Mesendoderm (in vitro differentiated cells): ENCODE results near the gene FANCD2.
"Not testable (repeated sequence)": the region's sequence is repeated elsewhere in the genome, so short reads cannot be mapped to it uniquely, and the experiment has no call there.

Source experiments
- DNase-seq: peaks from one replicate; pipeline ENCODE4 v3.0.0; 2013
- H2AK5ac ChIP-seq: 2 replicates; pipeline ENCODE4 v1.6.1; 2013; ENCODE audit warnings: low read length, inconsistent platforms
- H2BK120ac ChIP-seq: 2 replicates; pipeline ENCODE4 v1.6.1; 2013; ENCODE audit warnings: low read depth, mild to moderate bottlenecking, low read length, moderate library complexity, mixed read lengths
- H2BK15ac ChIP-seq: replicated peaks from 2 replicates; pipeline ENCODE4 v1.6.1; 2013; ENCODE audit warnings: low read depth, mild to moderate bottlenecking, moderate library complexity
- H2BK5ac ChIP-seq: 2 replicates; pipeline ENCODE4 v1.6.1; 2013; ENCODE audit warnings: low read length, inconsistent platforms
- H3K18ac ChIP-seq: 2 replicates; pipeline ENCODE4 v1.6.1; 2013; ENCODE audit warnings: mild to moderate bottlenecking, low read length, mixed read lengths
- H3K23ac ChIP-seq: one replicate; pipeline ENCODE4 v1.6.1; 2013; ENCODE audit warnings: low read length
- H3K27ac ChIP-seq: 2 replicates; pipeline ENCODE4 v1.5.1; 2013; ENCODE audit warnings: low read depth, mild to moderate bottlenecking, inconsistent platforms, low read length, moderate library complexity
- H3K27me3 ChIP-seq: 2 replicates; pipeline ENCODE4 v1.6.1; 2013; ENCODE audit warnings: low read length, control low read depth, mild to moderate bottlenecking, inconsistent platforms; ENCODE audit not compliant: insufficient read depth, poor library complexity
- H3K36me3 ChIP-seq: 2 replicates; pipeline ENCODE4 v1.6.1; 2013; ENCODE audit warnings: low read length, inconsistent platforms; ENCODE audit not compliant: control insufficient read depth, insufficient read depth
- H3K4ac ChIP-seq: one replicate; pipeline ENCODE4 v1.6.1; 2013; ENCODE audit warnings: low read depth, mild to moderate bottlenecking, low read length, moderate library complexity
- H3K4me1 ChIP-seq: 2 replicates; pipeline ENCODE4 v1.6.1; 2013; ENCODE audit warnings: low read depth, low read length, inconsistent platforms; ENCODE audit not compliant: control insufficient read depth
- H3K4me2 ChIP-seq: 2 replicates; pipeline ENCODE4 v1.6.1; 2013; ENCODE audit warnings: low read length
- H3K4me3 ChIP-seq: 2 replicates; pipeline ENCODE4 v1.5.1; 2013; ENCODE audit warnings: mild to moderate bottlenecking, low read length
- H3K56ac ChIP-seq: one replicate; pipeline ENCODE4 v1.6.1; 2013; ENCODE audit warnings: low read length
- H3K79me1 ChIP-seq: 2 replicates; pipeline ENCODE4 v1.6.1; 2013; ENCODE audit warnings: low read length, inconsistent platforms
- H3K79me2 ChIP-seq: 2 replicates; pipeline ENCODE4 v1.6.1; 2013; ENCODE audit warnings: mild to moderate bottlenecking, low read length; ENCODE audit not compliant: control insufficient read depth, insufficient read depth
- H3K9ac ChIP-seq: 2 replicates; pipeline ENCODE4 v1.6.1; 2013; ENCODE audit warnings: low read length, inconsistent platforms
- H4K5ac ChIP-seq: one replicate; pipeline ENCODE4 v1.6.1; 2013; ENCODE audit warnings: low read length
- H4K8ac ChIP-seq: one replicate; pipeline ENCODE4 v1.6.1; 2013; ENCODE audit warnings: low read depth, mild to moderate bottlenecking, control low read depth, low read length, moderate library complexity
- WGBS: extraction: QIAGEN DNeasy Blood & Tissue Kit; methylation state at CpG from one replicate; pipeline ENCODE4 v1.1.7; 2013; ENCODE audit warnings: low lambda C conversion rate, missing lambda C conversion rate; ENCODE audit not compliant: insufficient coverage; ENCODE audit errors: extremely low coverage; 5-methylcytosine and 5-hydroxymethylcytosine counted together

Gene FANCD2

GRCh38 chr3:10006048-10006761 lies 20.0 kb upstream of the FANCD2 start:
- no CpG with 5 or more reads among the region's 10 CpGs for WGBS

DNA sequence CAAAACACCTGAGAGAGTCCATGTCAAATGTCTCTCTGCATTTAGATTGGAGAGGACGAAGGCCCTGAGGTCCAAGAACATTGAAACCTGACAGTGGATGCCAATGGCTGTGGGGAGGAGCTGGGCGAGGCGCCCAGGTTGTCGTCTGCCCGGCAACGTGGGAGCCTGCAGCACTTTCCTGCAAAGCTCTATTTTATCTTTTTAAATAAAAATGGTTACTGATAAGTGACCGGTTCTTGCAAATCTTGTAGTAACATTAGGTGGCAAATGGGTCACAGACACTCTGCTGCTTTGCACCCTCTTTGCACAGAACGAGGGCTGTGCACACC lies 19.5 kb upstream of the FANCD2 start:
- Histone ChIP-seq H2BK120ac (no peak overlapping the region), H3K4ac (no peak overlapping the region), H3K79me2 (no peaks in the 10 kb centered on the region), H3K27ac (no peak overlapping the region), H4K8ac (no peak overlapping the region), H4K5ac (no peak overlapping the region), H3K4me2 (no peak overlapping the region), H3K27me3 (no peaks in the 10 kb centered on the region), H3K9ac (no peak overlapping the region), H2AK5ac (no peak overlapping the region), H3K56ac (no peak overlapping the region), H3K4me1 (peaks cover 2% of the 10 kb centered on the region), H2BK15ac (no peak overlapping the region), H3K18ac (no peak overlapping the region), H3K36me3 (peaks cover 2% of the 10 kb centered on the region), H2BK5ac (no peak overlapping the region), H3K4me3 (no peak overlapping the region), H3K79me1 (no peaks in the 10 kb centered on the region), H3K23ac (no peak overlapping the region)
- WGBS, result no CpG with 5 or more reads among the region's 8 CpGs
- DNase-seq, result no peak

More at GRCh38 chr3:10006048-10006761, 20.0 kb upstream of the FANCD2 start:
- Histone ChIP-seq H3K4ac (no peak overlapping the region), H3K36me3 (peaks cover 2% of the 10 kb centered on the region), H4K8ac (no peak overlapping the region), H3K4me2 (no peak overlapping the region), H3K4me1 (peaks cover 2% of the 10 kb centered on the region), H3K27me3 (no peaks in the 10 kb centered on the region), H4K5ac (no peak overlapping the region), H2BK15ac (no peak overlapping the region), H3K23ac (no peak overlapping the region), H2BK5ac (no peak overlapping the region), H2BK120ac (no peak overlapping the region), H3K56ac (no peak overlapping the region), H3K79me1 (no peaks in the 10 kb centered on the region), H3K79me2 (no peaks in the 10 kb centered on the region), H3K4me3 (no peak overlapping the region), H3K9ac (no peak overlapping the region), H3K18ac (no peak overlapping the region), H2AK5ac (no peak overlapping the region), H3K27ac (no peak overlapping the region)
- DNase-seq, result no peak

- H2BK5ac ChIP-seq, result no peak overlapping the region
- H3K79me1 ChIP-seq, result no peaks in the 10 kb centered on the region
- H3K27me3 ChIP-seq, result no peaks in the 10 kb centered on the region
- peaks cover 2% of the 10 kb centered on the region for H3K36me3 ChIP-seq
- no peak overlapping the region for H2AK5ac ChIP-seq
- H2BK15ac ChIP-seq, result no peak overlapping the region
- no peaks in the 10 kb centered on the region for H3K79me2 ChIP-seq
- H4K5ac ChIP-seq, result no peak overlapping the region
- no peak overlapping the region for H3K23ac ChIP-seq
- no peak overlapping the region for H3K4me3 ChIP-seq
- H2BK120ac ChIP-seq, result no peak overlapping the region
- H3K56ac ChIP-seq, result no peak overlapping the region
- H3K4me1 ChIP-seq, result peaks cover 2% of the 10 kb centered on the region
- no peak overlapping the region for H3K18ac ChIP-seq
- no peak overlapping the region for H3K27ac ChIP-seq
- no peak for DNase-seq
- WGBS, result no CpG with 5 or more reads among the region's 7 CpGs
- no peak overlapping the region for H3K4me2 ChIP-seq
- no peak overlapping the region for H3K9ac ChIP-seq
- H3K4ac ChIP-seq, result no peak overlapping the region
- no peak overlapping the region for H4K8ac ChIP-seq
Measured at GRCh38 chr3:10007126-10007782, 19.0 kb upstream of the FANCD2 start.

- WGBS, result no CpG with 5 or more reads among the region's 4 CpGs
- H3K4me1 ChIP-seq, result not testable (repeated sequence)
Measured at GRCh38 chr3:10008216-10008587, 18.0 kb upstream of the FANCD2 start.

GRCh38 chr3:10008588-10009344 lies 17.5 kb upstream of the FANCD2 start:
- DNase-seq, result peak; percentile 81
- H3K9ac ChIP-seq, result peak overlapping the region; percentile 67
- H3K79me1 ChIP-seq, result no peaks in the 10 kb centered on the region
- H2BK15ac ChIP-seq, result no peak overlapping the region
- no peak overlapping the region for H4K8ac ChIP-seq
- H3K18ac ChIP-seq, result no peak overlapping the region
- peaks cover under 1% of the 10 kb centered on the region for H3K36me3 ChIP-seq
- no CpG with 5 or more reads among the region's 23 CpGs for WGBS
- peak overlapping the region; percentile 76 for H3K56ac ChIP-seq
- H3K4me3 ChIP-seq, result no peak overlapping the region
- peaks cover 2% of the 10 kb centered on the region for H3K4me1 ChIP-seq
- no peak overlapping the region for H3K4ac ChIP-seq
- no peak overlapping the region for H2BK5ac ChIP-seq
- no peaks in the 10 kb centered on the region for H3K79me2 ChIP-seq
- H3K27me3 ChIP-seq, result no peaks in the 10 kb centered on the region
- peak overlapping the region; percentile 48 for H3K4me2 ChIP-seq
- H3K27ac ChIP-seq, result no peak overlapping the region
- H4K5ac ChIP-seq, result no peak overlapping the region
- H2BK120ac ChIP-seq, result no peak overlapping the region
- H3K23ac ChIP-seq, result no peak overlapping the region
- H2AK5ac ChIP-seq, result no peak overlapping the region

More at GRCh38 chr3:10008216-10008587, 18.0 kb upstream of the FANCD2 start:
- not testable (repeated sequence) for H3K36me3 ChIP-seq, H3K18ac ChIP-seq, H3K23ac ChIP-seq, H3K79me2 ChIP-seq, H3K4me3 ChIP-seq, H3K27ac ChIP-seq, H3K79me1 ChIP-seq, H4K8ac ChIP-seq, H3K4me2 ChIP-seq, H2BK120ac ChIP-seq, H2AK5ac ChIP-seq, DNase-seq, H2BK5ac ChIP-seq, H2BK15ac ChIP-seq, H3K27me3 ChIP-seq, H3K4ac ChIP-seq, H3K56ac ChIP-seq, H3K9ac ChIP-seq, H4K5ac ChIP-seq
